Kidney (tissue), 14 donors: ENCODE measurements around the gene CD19. TPM values are rescaled to one million over a fixed set of nuclear protein-coding genes. Genes with fewer than 3 reads are reported as not detected.

Experiments
- DNase-seq, 5 donors: peaks; one replicate each; pipeline ENCODE4 v3.0.0-alpha.2; 2013 to 2020
- FAIRE-seq: peaks from 2 replicates; lab custom pipeline; 2012; peaks lifted over from hg19 to GRCh38; lab: Jason Lieb, UNC
- H3K27ac ChIP-seq, 2 donors: one replicate each; pipeline ENCODE4 v1.7.0; 2013; ENCODE audit warnings: low read depth in 2 of 2, low read length in 2 of 2, inconsistent platforms in 1 of 2
- H3K27me3 ChIP-seq: one replicate; pipeline ENCODE4 v1.7.1; 2013; ENCODE audit warnings: low read length, inconsistent platforms; ENCODE audit not compliant: control insufficient read depth, insufficient read depth
- H3K36me3 ChIP-seq, 3 donors: one replicate each; pipeline versions ENCODE4 v1.7.0 to v1.7.1; 2013; ENCODE audit warnings: low read length in 3 of 3, control low read depth in 1 of 3, inconsistent platforms in 1 of 3; ENCODE audit not compliant: insufficient read depth in 3 of 3, control insufficient read depth in 2 of 3
- H3K4me1 ChIP-seq, 3 donors: one replicate each; pipeline versions ENCODE4 v1.7.0 to v1.7.1; 2013; ENCODE audit warnings: low read length in 3 of 3, inconsistent platforms in 1 of 3, low read depth in 1 of 3; ENCODE audit not compliant: control insufficient read depth in 2 of 3, insufficient read depth in 2 of 3
- H3K4me3 ChIP-seq, 3 donors: one replicate each; pipeline versions ENCODE4 v1.7.0 to v1.8.1; 2013; ENCODE audit warnings: low read length in 3 of 3, control low read depth in 1 of 3, inconsistent platforms in 1 of 3
- H3K9ac ChIP-seq, 3 donors: one replicate each; pipeline versions ENCODE4 v1.7.0 to v1.7.1; 2013; ENCODE audit warnings: low read length in 3 of 3, control low read depth in 1 of 3, inconsistent platforms in 1 of 3
- H3K9me3 ChIP-seq, 3 donors: one replicate each; pipeline versions ENCODE4 v1.7.0 to v1.7.1; 2013; ENCODE audit warnings: low read length in 3 of 3, control low read depth in 1 of 3, inconsistent platforms in 1 of 3; ENCODE audit not compliant: control insufficient read depth in 2 of 3, insufficient read depth in 1 of 3
- CTCF ChIP-seq: IDR thresholded peaks from 3 replicates; pipeline ENCODE4 v1.5.1; 2012; ENCODE audit warnings: mild to moderate bottlenecking, moderate library complexity, borderline replicate concordance; ENCODE audit not compliant: insufficient read depth; ENCODE audit errors: extremely low read depth
- intact Hi-C: fragments of 100-400 bp; cut with DNase I; formaldehyde crosslinking; loops from one replicate; pipeline ENCODE4 v1.11.1; 2022
- polyA plus RNA-seq: library from polyadenylated mRNA; stranded (reverse); fragments of 350-450 nt; fragmentation: Illumina TruSeq; extraction: RNeasy Lipid Tissue Mini Kit (QIAGEN cat#74804); gene quantifications from one replicate; pipeline ENCODE4 v1.2.3, GENCODE V29; 2014; ENCODE audit warnings: low read depth, low replicate concordance; ENCODE audit not compliant: insufficient read depth
- total RNA-seq: library from RNA; stranded (reverse); fragmentation: NEBNext Ultra II Directional; extraction: Animal tissue kit (Norgen Biotek cat#: 25700); gene quantifications from one replicate; pipeline ENCODE4 v1.2.1, GENCODE V29; 2021
- donor health status: control.
- donor health status: control.
- donor health status: control.
- donor health status: control.
- donor health status: control.
- donor health status: DM: yes; HTN: yes; CAD: no.
- donor health status: Normal renal cell carcinoma (clear cell type).

The CD19 gene
- total and polyA plus RNA-seq, 2 donors from 2014 or later: 0.47 to 2.6 TPM

- no peak for TF ChIP-seq CTCF
- Histone ChIP-seq H3K9me3 (no peaks in the 10 kb centered on the region), H3K27ac (no peak overlapping the region), H3K36me3 (no peaks in the 10 kb centered on the region), H3K27me3 (no peaks in the 10 kb centered on the region), H3K4me3 (no peak overlapping the region), H3K9ac (no peak overlapping the region), H3K4me1 (no peaks in the 10 kb centered on the region)
- FAIRE-seq: no peak
- no peak for DNase-seq
- intact Hi-C loops: no loop called here
Measured at GRCh38 chr16:28898942-28899341, 32.8 kb upstream of the CD19 start.

GRCh38 chr16:28899882-28900590 lies 31.7 kb upstream of the CD19 start:
- Histone ChIP-seq H3K36me3 (no peaks in the 10 kb centered on the region), H3K4me3 (no peak overlapping the region), H3K9ac (no peak overlapping the region), H3K4me1 (no peaks in the 10 kb centered on the region), H3K27ac (no peak overlapping the region), H3K9me3 (no peaks in the 10 kb centered on the region), H3K27me3 (no peaks in the 10 kb centered on the region)
- DNase-seq (no peak), FAIRE-seq (no peak)
- intact Hi-C loops: no loop called here
- no peak for TF ChIP-seq CTCF

- FAIRE-seq: no peak
- intact Hi-C loops: no loop called here
- H3K9ac ChIP-seq: no peak overlapping the region
Measured at GRCh38 chr16:28900601-28901000, 31.2 kb upstream of the CD19 start.

More at GRCh38 chr16:28900601-28901000, 31.2 kb upstream of the CD19 start:
- no peak for DNase-seq
- Histone ChIP-seq H3K9me3 (no peaks in the 10 kb centered on the region), H3K27me3 (no peaks in the 10 kb centered on the region), H3K27ac (no peak overlapping the region), H3K4me1 (no peaks in the 10 kb centered on the region), H3K36me3 (peaks cover 0 to under 1% (median 0%) of the 10 kb centered on the region in 3 donors), H3K4me3 (no peak overlapping the region)
- TF ChIP-seq CTCF: no peak
